Measurements from ENCODE around the gene CDC16.

The CDC16 gene

DNA sequence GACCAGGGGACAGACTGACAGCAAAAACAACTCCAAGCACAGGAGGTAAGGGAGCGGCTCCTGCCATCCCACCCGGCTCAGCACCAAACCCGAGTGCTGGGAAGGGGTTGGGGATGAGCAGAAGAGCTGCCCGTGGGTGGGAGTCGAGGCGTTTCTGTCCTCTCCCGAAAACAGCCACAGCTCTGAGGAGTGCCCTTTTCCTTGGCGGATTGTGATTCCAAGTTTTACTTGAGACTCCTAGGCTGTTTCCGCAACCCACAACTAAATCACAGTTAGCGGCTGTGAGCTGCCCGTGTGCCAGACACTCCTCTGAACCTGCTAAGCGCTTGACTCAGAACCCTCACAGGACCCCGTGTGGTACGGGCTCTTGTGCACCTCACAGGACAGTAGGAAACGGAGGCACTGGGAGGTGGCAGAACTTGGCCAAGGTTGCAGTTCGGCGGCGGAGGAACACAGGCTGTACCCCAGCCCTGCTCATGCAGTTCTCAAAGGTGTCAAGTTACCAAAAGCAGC, 34.2 kb upstream of the CDC16 start:
- POLR2A ChIA-PET: no interaction called here
- CTCF ChIA-PET: no interaction called here
- no peak for DNase-seq (ENCODE audit: extremely low spot score)
- TF ChIP-seq, protein P1, sequence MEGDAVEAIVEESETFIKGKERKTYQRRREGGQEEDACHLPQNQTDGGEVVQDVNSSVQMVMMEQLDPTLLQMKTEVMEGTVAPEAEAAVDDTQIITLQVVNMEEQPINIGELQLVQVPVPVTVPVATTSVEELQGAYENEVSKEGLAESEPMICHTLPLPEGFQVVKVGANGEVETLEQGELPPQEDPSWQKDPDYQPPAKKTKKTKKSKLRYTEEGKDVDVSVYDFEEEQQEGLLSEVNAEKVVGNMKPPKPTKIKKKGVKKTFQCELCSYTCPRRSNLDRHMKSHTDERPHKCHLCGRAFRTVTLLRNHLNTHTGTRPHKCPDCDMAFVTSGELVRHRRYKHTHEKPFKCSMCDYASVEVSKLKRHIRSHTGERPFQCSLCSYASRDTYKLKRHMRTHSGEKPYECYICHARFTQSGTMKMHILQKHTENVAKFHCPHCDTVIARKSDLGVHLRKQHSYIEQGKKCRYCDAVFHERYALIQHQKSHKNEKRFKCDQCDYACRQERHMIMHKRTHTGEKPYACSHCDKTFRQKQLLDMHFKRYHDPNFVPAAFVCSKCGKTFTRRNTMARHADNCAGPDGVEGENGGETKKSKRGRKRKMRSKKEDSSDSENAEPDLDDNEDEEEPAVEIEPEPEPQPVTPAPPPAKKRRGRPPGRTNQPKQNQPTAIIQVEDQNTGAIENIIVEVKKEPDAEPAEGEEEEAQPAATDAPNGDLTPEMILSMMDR (IDR thresholded peaks at IDR 0.05; ENCODE audit: control extremely low read depth, extremely low read depth, low read depth, missing control alignments): no peak

DNA sequence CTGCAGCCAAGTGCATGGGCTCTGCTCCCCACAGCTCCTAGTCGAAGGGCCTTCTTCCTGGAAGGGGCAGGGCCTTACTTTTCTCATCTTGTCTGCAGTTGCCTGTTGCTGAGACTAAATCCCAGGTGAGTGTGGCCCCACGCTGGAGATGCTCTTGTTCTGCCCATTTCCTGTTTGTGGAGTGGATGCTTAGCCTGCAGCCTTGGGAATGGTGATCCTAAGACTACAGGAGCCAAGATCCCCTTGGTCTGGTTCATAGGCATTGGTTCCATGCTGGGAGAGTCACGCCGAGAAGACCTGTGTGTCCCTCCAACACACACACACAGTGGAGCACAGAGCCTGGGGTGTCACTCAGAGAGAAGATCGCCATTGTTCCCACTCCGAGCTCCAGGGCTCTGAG, 32.1 kb upstream of the CDC16 start:
- no peak for DNase-seq (ENCODE audit: extremely low spot score)
- POLR2A ChIA-PET: no interaction called here
- TF ChIP-seq, protein P1 (IDR thresholded peaks at IDR 0.05; ENCODE audit: control extremely low read depth, extremely low read depth, low read depth, missing control alignments): no peak
- CTCF ChIA-PET: interaction anchor here (1.3 kb wide), 1 partner anchor 249 kb away, joined by 3 read pairs; no protein-coding TSS in a partner anchor

DNA sequence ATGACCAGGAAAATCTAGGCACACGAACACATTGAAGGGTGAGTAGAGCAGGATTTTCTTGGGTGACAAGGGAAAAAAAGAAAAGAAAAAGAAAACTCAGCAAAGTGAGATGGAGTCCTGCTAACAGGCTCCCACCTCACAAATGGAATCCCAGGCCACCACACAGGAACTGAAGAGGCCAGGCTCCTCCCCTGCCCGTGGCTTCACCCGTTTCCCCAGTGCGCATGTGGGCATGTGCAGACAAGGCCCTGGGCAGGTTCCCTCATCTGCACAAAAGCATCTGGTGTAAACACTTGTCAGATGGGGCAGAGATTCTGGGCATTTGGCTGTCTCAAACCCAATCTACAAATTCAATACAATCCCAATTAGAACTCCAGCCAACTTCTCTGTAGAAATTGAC, 31.2 kb upstream of the CDC16 start:
- TF ChIP-seq, protein P1 (IDR thresholded peaks at IDR 0.05; ENCODE audit: control extremely low read depth, extremely low read depth, low read depth, missing control alignments): no peak
- CTCF ChIA-PET: no interaction called here
- DNase-seq (ENCODE audit: extremely low spot score): no peak
- POLR2A ChIA-PET: interaction anchor here (0.6 kb wide), 1 partner anchor 1326 kb away, joined by 5 read pairs; no protein-coding TSS in a partner anchor

DNA sequence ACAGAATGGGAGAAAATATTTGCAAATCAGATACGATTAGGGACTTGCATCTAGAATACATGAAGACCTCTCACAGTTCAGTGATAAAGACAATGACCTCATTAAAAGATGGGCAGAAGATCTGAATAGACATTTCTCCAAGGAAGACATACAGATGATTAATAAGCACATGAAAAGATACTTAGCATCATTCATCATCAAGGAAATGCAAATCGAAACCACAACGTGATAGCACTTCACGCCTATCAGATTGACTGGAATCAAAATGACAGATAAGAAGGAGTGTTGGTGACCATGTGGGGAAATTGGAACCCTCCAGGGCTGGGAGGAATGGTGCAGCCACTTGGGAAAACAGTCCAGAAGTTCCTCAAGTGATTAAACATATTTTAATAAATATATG, 29.8 kb upstream of the CDC16 start:
- CTCF ChIA-PET: no interaction called here
- POLR2A ChIA-PET: no interaction called here
- DNase-seq (ENCODE audit: extremely low spot score): no peak
- TF ChIP-seq, protein P1 (IDR thresholded peaks at IDR 0.05; ENCODE audit: control extremely low read depth, extremely low read depth, low read depth, missing control alignments): no peak

DNA sequence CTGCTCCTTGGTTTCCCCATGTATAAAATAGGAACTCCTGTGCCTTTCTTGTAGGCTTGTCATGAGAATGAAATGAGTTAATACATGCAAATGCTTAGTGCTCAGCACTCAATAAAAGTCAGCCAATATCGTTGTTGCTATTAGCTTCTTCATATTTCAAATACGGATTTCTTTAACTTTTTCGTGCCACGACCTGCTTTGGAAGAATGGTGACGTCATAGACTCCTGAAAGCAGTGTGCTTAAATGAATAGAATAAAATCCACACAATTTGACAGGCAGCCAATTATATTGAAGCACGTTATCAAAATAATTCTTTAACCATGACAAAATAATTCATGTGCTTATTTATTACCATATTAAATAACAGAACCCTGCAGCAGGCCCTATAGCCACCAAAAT, 26.6 kb upstream of the CDC16 start:
- POLR2A ChIA-PET: no interaction called here
- DNase-seq (ENCODE audit: extremely low spot score): no peak
- CTCF ChIA-PET: interaction anchor here (1.8 kb wide), 1 partner anchor 19 kb away, joined by 6 read pairs; no protein-coding TSS in a partner anchor

DNA sequence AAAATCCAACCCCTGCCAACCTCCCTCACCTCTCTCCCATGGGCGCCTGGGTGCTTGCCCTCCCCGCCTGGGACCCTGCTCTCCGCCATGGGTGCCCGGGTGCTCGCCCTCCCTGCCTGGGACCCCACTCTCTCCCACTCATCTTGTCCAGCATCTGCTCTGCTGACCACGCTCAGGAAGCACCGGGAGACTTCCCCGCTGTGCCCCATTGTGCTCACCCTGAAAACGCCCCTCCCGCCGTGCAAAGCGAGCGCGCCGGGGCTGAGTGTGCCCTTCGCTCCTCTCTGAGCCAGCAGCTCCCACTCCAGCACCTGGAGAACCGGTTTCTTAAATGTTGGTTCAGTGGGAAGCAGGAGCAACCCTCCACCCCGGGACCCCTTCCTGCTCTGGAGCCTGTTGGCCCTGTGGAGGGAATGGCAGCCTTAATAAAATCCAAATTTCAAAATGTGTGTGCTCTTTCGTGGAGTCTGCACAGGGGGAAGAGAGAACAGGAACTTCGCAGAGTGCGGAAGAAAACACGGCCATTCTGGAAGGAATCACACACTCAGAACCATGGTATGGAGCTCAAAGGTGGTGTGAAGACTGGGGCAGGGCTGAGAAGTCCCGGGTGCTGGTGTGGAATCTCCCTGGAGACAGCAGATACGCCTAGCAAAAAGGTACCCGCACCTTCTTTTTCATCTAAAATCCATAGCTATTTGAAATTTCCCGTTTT, 23.1 kb upstream of the CDC16 start:
- no peak for DNase-seq (ENCODE audit: extremely low spot score)
- POLR2A ChIA-PET: no interaction called here
- CTCF ChIA-PET: no interaction called here
- TF ChIP-seq, protein P1 (IDR thresholded peaks at IDR 0.05; ENCODE audit: control extremely low read depth, extremely low read depth, low read depth, missing control alignments): no peak

More for the DNA sequence above, 26.6 kb upstream of the CDC16 start:
- TF ChIP-seq, protein P1 (IDR thresholded peaks at IDR 0.05; ENCODE audit: control extremely low read depth, extremely low read depth, low read depth, missing control alignments): no peak
